GM21529 (cell line): Measurements from ENCODE around the gene VEZF1.

ENCODE experiments used
- ATAC-seq: cut with Tn5 transposase; IDR thresholded peaks from one replicate; pipeline ENCODE4 v1.9.1; 2021; ENCODE audit not compliant: unreplicated experiment

The VEZF1 gene

DNA sequence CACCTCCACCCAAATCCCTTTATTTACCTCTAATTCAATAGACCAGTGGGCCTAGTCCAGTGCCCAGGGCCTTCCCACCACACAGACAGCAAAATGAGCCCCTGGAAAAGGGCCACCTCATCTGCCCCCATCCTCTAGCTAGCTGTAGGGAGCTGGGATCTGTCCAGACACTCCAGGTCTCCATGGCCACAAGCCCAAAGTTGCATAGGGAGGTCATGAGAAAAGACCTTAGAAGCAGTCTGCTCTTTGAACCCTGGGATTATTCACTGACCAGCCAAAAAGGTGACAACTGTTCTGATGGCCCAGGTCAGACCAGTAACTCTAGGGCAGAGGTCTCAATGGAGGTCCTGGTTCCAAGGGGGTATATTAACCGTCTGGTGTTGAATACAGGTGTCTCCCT, 34.8 kb downstream of the VEZF1 start:
- no peak for ATAC-seq

DNA sequence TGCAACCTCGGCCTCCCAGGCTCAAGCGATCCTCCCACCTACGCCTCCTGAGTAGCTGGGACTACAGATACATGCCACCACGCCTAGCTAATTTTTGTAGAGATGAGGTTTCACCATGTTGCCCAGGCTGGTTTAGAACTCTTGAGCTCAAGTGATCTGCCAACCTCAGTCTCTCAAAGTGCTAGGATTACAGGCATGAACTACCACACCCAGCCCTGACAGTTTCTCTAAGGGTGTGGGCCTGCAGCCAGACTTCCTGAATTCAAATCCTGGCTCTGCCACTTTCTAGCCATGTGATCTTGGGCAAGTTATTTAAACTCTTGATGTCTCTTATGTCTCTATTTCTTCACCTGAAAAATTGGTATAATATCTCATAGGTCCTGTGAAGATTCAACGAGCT, 38.4 kb downstream of the VEZF1 start:
- no peak for ATAC-seq

DNA sequence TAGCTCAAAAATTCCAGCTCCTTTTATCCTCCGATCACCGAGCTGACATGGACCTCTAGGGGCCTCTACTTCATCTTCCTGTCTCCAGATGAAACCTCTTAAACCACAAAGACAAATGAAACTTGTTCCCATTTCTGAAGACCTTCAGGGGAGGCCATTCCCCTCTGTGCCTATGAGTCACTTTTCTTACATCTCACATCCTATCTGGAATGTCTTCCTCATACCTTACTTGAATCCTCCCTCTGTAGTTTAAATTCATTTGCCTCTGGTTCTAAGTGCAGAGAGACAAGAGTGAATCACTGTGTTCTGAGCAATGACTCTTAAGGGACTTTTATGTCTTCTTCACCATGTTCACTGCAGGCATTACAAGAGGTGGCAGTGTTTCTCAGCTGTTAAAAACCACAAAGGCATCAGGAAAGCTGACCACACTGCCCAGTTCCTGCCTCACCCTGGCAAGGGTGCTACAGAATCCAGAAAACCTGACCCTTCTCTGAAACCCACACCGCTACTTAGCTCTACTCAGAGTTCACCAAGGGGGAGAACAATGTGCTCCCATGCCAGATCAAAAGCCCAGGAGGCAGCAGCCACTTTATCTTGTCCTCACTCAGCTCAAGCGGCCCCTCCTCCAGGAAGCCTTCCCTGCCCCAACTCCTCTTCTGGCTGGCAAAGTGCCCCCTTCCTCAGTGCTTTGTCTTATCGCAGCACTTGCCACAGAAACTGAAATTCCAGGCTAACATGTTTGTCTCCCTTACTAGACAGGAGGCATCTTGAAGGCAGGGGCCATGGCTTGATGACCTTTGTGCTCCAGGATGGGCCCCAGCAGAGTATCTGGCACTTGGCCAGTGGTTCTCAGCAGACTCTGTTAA, 39.3 kb downstream of the VEZF1 start:
- no peak for ATAC-seq

DNA sequence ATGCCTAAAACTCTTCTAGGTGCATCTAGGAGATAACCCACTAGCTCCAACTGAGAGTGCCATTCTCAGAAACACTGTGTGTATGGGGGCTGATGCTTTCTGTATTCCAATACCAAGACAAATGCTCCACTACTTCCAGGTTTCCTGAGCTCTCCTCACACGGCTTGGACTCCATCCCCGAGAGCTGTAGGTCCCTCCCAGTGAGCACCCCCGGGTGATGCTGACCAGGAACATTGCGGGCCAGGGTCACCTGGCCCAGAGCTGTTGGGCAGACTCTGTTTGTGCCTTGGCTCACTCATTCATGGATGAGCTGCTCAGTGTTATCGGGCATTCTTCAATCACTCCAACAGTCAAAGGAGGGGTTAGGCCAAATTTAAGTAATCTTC, 39.9 kb downstream of the VEZF1 start:
- no peak for ATAC-seq

DNA sequence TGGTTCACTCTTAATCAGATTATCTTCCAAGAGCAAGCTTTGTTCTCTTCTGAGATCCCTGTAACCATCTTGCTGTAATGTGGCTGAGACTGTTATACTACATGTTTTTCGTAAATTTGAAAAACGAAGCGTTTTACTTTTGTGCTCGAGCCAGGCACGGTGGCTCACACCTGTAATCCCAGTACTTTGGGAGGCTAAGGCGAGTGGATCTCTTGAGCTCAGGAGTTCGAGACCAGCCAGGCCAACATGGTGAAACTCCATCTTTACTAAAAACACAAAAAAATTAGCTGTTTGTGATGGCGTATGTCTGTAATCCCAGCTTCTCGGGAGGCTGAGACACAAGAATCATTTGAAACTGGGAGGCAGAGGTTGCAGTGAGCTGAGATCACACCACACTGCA, 40.7 kb downstream of the VEZF1 start:
- no peak for ATAC-seq

DNA sequence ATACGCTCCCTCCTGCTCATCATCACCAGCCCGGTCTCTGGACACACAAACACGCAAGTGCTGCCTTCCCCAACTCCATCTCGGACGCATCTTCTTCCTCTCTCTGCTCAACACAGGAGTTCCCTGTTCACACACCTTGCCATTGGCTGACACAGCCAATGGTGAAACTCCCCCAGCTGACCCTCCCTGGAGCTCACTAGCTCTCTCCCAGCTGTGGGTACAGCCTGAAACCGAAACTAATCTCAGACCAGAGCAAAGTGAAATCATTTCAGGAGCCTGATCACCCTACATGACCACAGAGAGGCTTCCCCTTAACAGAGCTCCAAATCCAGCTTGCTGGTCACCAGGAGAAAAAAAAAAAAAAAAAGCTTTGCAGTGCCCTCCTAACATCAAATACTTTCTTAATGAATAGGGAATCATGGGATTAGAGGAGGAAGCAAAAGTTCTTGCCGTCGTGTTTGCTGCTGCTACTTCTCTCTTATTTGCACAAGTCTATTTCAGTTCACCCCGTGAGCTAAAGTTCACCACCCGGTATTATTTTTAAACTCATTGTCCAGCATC, 41.2 kb downstream of the VEZF1 start:
- ATAC-seq = peak; percentile 83

DNA sequence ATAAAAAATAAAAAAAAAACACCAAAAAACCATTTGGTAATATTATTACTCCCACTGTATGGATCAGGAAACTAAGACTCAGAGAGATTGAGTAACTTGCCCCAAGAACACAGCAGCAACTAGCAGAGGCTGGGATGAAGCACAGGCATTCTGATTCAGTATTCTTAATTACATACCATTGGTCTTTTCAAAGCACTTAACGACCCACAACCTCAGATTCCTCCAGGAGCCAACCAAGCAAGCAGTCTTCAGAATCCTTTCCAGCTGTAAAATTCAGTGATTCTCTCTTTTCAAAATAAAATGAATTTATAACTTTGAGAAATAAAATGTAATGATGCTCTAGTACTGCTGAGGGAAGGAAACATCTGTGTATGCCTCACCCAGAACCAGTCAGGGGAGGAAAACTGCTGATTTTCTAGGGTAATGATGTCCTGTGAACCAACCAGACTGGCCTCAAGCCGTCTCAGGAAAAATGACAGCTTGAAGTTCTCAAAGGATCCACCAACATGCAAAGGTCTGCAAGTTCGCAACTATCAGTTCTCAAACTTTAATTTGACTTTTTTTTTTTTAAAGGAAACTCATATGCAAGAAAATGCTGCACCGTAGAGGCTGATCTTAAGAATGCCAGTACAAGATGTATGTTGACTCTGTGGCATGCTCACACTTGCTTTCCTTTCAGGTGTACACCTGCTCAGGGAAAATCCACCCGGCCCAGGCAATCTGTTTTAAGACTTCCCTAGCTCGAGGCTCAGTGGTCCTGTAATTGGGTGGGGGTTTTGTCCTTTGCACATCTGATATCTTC, 41.9 kb downstream of the VEZF1 start:
- ATAC-seq = peak; percentile 5

DNA sequence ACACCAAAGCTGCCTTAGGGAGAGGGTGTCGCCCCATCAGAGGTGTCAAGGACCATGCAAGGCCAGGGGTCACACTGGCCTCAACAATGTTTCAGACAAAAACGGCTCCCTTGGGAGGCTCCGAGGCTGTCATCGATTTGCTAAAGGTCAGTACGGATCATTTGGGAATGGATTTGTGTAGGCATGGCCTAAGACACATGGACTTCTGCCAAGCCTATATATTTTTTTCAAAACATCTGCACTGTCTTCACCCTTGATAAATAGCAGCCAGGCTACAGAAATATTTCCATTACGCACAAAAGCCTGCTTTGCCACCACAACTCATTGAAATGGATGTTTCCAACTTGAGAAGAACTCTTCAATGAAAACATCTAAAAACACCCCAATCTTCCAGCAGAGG, 43.1 kb downstream of the VEZF1 start:
- no peak for ATAC-seq

DNA sequence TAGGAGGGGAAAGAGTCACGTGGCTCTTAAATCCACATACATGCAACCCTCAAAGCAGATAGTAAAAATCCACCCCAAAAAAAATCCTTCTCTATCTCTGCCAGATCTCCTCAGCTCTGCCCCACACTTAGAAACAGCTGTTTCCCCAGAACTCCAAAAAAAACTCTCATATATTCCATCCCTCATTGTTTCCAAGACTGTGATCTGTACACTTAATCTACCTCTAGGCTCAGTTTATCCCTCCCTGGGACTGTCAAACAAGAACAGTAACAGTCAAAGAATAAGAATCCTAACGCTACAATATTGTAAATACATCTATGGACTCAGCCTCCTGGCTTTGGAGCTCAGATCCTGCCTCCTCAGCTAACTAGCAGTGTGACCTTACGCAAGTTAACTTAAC, 44.4 kb downstream of the VEZF1 start:
- ATAC-seq = no peak

DNA sequence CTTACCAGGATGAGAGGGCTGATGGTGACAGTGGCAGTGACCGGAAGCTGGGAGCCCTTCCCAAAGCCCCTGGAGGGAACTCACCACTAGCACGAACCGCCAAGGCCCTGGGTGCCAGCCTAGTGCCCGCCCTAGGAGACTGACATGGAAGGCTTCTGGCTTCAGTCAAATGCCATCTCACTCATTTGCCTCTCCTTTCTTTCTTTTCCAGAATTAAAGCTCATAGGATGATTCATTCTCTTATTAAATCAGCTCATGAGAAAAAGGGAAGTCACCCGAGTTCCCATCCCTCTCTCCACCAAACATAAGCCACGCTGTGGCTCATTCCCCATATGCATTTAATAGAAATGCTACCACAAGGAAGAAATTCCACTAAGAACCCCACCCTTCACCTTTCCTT, 44.9 kb downstream of the VEZF1 start:
- ATAC-seq = no peak

DNA sequence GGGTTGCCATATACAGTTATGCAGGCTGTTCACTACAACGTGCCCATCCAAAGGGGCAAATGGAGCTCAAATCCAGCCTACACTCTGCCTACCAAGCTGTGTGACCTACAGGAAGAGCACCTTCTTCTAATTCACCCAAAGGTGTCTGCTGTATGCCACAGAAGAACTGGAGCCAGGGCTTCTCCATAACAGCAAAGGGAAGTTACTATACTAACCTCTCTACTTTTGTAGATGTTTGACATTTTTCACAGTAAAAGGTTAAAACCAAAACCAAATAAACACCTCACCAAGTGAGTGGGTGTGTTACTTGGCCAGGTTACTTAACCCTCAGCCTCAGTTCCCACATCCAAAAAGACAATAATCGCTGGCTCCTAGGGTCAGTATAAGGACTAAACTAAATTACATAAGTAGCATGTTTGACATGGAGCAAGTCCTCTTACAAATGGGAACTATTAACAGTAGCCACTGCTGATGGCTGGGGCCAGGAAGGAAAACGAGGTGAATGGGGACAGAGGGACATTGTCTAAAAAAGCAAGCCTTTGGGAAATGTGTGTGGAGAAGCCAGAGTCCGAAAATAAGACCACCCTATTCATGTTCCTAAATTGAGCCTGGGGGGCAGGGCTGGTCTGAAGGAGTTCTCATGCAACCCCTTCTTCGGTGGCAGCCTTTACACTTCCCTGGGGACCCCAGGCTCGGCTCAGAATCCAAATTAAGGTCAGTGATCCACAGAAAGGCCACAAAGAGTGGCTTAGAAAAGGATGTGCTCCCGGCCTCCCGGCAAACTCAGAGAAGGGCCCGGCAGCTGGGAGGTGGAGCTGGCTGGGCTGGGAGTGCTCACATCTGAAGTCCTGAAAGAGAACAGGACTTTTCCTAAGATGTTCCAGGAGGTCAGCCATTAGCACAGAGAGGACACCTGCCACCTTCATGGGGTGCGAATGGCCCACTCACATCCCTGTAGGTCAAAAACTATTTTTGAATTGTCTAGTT, 46.4 kb downstream of the VEZF1 start:
- no peak for ATAC-seq

DNA sequence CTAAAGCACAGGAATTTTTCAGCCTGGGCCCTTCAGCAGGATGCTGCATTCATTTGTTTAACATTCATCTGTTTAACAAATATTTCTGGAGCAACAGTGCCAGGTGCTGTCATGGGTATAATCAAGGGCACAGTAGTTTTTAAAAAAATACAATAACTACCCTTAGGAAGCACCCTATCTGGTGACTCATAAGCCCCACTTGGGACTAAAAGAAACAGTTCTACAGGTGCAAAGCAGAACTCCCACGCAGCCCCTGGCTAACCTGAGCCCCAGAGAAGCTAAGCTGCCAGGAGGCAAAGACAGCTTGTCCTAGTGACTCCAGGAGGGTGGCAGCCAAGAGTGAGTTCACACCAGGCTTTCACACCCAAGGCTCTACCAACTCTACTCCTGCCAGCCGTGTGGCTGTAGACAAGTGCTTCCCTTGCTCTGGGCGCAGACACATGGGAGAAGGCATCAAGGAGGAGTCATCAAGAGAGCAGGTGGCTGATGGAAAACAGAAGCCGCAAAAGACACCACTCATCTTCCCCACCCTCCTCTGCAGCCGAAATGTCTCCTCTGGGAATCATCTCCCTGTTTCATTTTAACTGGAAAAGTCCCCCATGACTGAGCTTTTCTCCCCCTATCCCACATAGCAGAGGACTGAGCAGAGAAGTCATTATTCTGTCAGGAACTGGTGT, 47.3 kb downstream of the VEZF1 start:
- no peak for ATAC-seq

DNA sequence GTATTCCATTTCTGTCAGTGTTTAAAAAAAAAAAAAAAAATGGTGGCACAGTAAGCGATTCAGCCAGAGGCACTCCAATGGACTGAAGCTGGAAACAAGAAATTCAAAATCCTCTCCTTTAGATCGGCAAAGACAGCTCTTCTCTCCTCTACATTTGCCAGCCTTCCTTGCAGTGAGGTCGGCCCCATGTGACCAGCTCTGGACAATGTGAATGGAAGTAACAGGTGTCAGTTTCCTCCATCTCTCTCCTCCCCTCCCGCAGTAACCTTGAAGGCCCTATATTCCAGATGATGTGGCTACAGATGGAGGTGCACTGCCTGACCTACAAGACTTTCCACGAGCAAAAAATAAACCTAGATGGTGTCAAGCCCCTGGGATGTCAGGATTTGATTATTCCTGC, 47.8 kb downstream of the VEZF1 start:
- ATAC-seq = peak; percentile 24

DNA sequence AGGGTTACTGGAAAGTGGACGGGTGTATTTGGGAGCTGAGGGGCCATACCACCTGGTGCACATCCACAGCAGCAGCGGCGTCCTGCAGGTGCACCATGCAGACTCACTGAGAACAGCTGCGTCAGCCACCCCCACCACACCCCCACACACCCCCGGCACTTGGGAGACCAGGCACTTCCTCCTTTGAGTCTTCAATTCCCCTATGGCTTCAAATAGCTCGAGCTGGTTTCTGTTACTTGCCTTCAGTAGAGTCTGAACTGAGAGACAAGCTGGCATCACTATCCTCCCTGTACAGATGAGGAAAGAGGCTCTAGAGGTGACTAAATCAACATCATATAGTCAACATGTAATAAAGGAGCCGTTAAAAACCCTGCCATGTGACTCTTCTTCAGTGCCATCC, 48.3 kb downstream of the VEZF1 start:
- peak; percentile 64 for ATAC-seq

DNA sequence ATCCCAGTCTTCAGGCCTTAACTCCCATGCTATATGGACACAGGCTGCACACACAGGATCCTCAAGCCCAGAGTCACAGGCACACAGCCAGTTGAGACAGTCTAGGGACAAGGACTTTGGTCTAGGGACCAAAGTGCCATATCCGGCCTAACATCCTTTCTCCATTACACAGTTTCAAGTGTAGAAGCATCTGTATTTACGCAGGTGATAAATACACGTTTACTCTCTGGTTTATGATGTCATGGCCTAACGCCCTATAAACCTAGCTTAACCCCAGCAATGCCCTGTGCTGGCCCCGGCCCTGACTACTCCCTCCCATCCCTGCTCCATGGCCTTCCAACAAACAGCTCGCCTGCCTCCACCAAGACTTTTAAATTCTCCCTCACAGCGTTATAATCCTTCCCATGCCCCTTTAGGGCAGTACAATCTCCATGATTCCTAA, 50.0 kb downstream of the VEZF1 start:
- no peak for ATAC-seq

DNA sequence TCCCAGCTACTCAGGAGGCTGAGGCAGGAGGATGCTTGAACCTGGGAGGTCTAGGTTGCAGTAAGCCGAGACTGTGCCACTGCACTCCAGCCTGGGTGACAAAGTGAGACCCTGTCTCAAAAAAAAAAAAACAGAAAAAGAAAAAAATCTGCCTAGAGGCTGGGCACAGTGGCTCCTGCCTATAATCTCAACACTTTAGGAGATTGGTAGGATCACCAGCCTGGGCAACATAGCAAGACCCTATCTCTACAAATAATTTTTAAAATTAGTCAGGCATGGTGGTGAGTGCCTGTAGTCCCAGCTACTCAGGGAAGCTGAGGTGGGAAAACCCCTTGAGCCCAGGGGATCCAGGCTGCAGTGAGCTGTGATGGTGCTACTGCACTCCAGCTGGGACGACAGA, 50.6 kb downstream of the VEZF1 start:
- no peak for ATAC-seq

DNA sequence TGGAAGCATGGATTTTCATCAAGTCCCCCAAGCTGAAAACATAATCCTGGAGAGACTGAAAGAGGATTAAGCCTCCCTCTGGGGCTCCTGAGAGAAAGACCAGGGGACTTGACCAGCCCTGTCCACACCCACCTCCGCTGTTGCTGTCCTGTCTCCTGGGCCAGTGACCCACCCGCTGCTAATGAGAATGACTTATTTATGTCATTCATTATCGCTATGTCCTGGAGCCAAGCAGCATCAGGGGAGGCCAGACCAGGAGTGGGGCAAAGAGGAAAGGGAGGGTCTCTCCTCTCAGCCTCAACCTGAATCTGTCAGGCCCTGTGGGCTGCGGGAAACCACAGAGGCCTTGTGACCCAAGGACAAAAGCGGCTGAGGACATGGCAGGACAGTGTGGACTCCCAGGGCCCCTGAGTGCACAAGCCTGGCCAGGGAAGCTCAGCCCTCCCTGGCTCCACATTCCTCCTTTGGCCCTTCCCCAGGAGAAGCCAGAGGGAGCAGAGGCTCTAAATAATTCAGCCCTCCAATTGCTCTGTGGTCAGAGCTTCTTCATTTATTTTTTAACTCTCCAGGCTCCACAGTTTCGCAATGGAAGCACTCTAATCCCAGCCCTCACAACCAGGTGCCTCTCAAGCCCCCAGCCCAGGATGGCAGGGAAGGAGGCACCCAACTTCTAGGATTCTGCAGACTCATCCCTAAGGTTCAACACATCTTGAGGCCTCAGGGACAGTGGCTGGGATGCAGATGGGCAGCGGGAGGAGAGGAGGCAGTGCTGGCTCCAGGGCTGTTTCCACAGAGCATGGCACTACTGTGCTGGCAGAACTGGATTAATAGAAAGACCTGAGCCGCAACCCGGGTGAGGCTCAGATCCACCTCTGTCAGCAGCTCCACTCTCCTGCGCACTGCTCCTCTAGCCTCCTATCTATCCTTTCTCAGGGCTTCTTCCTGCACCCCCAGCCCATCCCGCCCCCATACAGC, 51.9 kb downstream of the VEZF1 start:
- ATAC-seq = no peak

DNA sequence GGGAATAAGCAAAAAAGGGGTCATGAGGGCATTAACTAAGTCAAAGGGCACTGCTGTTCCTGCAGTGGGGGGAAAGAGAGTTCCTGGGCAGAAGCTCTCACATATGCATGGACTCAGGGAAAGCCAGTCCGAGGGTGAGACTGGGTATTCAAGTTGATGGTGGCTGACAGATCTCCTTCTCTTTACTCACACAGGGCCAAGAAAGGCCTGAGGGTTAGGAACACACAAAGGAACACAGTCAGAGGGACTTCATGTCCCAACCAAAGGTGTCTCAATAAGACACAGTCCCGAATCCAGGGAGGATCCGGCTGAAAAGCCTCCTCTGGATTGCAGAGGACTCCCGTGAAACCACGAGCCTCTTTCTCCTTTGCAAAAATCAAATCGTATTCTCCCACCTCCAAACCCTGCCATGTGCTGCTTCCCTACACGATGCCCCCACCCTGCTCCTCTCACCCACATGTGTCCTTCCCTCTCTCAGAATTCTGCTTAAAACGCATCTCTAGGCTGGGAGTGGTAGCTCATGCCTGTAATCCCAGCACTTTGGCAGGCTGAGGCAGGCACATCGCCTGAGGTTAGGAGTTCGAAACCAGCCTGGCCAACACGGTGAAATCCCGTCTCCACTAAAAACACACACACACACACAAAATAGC, 56.4 kb downstream of the VEZF1 start:
- ATAC-seq = no peak

DNA sequence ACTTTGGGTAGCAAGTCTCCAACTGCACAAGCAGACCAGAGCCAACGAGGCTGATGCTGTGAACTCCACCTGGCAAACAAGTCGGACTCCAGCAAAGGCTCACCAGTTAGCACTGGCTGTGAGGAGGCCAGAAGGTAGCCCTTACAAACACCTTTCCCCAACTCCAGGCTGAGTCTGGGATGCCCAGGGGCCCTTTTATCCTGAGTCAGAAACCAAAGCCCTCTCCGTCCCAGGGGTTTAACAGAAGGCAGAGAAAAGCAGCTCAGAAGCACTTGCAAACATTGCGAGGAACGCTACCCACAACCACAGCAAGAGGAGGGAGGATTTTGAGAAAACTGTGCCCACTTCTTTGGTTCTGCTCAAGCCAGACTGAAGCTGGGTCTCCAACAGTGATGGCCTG, 57.8 kb downstream of the VEZF1 start:
- no peak for ATAC-seq
